Posterior vena cava (tissue), 2 donors: ENCODE data around the gene NDUFA7. TPM values are rescaled to one million over a fixed set of nuclear protein-coding genes. Genes with fewer than 3 reads are reported as not detected.
"Not testable (repeated sequence)": the region's sequence is repeated elsewhere in the genome, so short reads cannot be mapped to it uniquely, and the experiment has no call there.

Experiments
- DNase-seq: peaks from one replicate; pipeline ENCODE4 v3.0.0-alpha.2; 2020; ENCODE audit warnings: low spot score
- intact Hi-C, 2 donors: fragments of 100-400 bp; cut with DNase I; formaldehyde crosslinking; loops; one replicate each; pipeline versions ENCODE4 v1.14.1 to v1.14.2; 2022 to 2023
- total RNA-seq, 2 donors: library from RNA; stranded (reverse); fragmentation: NEBNext Ultra II Directional; extraction: Animal tissue kit (Norgen Biotek cat#: 25700); gene quantifications; one replicate each; pipeline ENCODE4 v1.2.1, GENCODE V29; 2021
- donor health status: DM: yes; HTN: yes; CAD: no.
- donor health status: DM: yes; HTN: yes; CAD: no.

Gene NDUFA7
- total RNA-seq, 2 donors from 2014 or later: 29.8 to 31.2 TPM

GRCh38 chr19:8305798-8306197, 15.4 kb downstream of the NDUFA7 start:
- DNase-seq: peak; percentile 25
- intact Hi-C loops: no loop called here

- DNase-seq: peak; percentile 70
These were observed 16.1 kb downstream of the NDUFA7 start for GRCh38 chr19:8304841-8305621.

GRCh38 chr19:8302734-8303133, 18.4 kb downstream of the NDUFA7 start:
- peak; percentile 44 for DNase-seq
- intact Hi-C loops: no loop called here

More at GRCh38 chr19:8304841-8305621, 16.1 kb downstream of the NDUFA7 start:
- intact Hi-C loops: no loop called here

- DNase-seq: peak; percentile 80
- intact Hi-C loops: no loop called here
These were observed 18.9 kb downstream of the NDUFA7 start for GRCh38 chr19:8302357-8302691.

GRCh38 chr19:8291337-8291736, 29.8 kb downstream of the NDUFA7 start:
- intact Hi-C loops, DNase-seq: not testable (repeated sequence)

- intact Hi-C loops, DNase-seq: not testable (repeated sequence)
These were observed 44.7 kb downstream of the NDUFA7 start for GRCh38 chr19:8276508-8276907.

GRCh38 chr19:8269724-8270123, 51.5 kb downstream of the NDUFA7 start:
- intact Hi-C loops: no loop called here
- DNase-seq: peak; percentile 7

GRCh38 chr19:8265872-8266271, 55.3 kb downstream of the NDUFA7 start:
- intact Hi-C loops: no loop called here
- DNase-seq: no peak

GRCh38 chr19:8264248-8264647, 56.9 kb downstream of the NDUFA7 start:
- peak; percentile 3 for DNase-seq
- intact Hi-C loops: not testable (repeated sequence)

- intact Hi-C loops: no loop called here
- peak; percentile 71 for DNase-seq
These were observed 58.7 kb downstream of the NDUFA7 start for GRCh38 chr19:8262431-8262830.

- DNase-seq: peak; percentile 73
- intact Hi-C loops: no loop called here
These were observed 59.3 kb downstream of the NDUFA7 start for GRCh38 chr19:8261881-8262280.

- DNase-seq: no peak
- intact Hi-C loops: no loop called here
These were observed 59.8 kb downstream of the NDUFA7 start for GRCh38 chr19:8261347-8261746.

Other genes starting within 250 kb of the NDUFA7 start
- not detected for gene FBN3, start 171.8 kb downstream of the NDUFA7 start, total RNA-seq
- 10 to 100 TPM; 23.2 to 28.8 TPM for gene CERS4, start 112.0 kb downstream of the NDUFA7 start, total RNA-seq
- 10 to 100 TPM; 29.2 to 31.6 TPM for gene CD320, start 13.0 kb downstream of the NDUFA7 start, total RNA-seq
- gene RPS28, start 121 bp upstream of the NDUFA7 start, total RNA-seq: 100 to 1,000 TPM; 798 to 911 TPM
- 10 to 100 TPM; 11.0 to 22.5 TPM for gene KANK3, start 21.9 kb upstream of the NDUFA7 start, total RNA-seq
- gene ANGPTL4, start 42.8 kb upstream of the NDUFA7 start, total RNA-seq: 10 to 100 TPM; 10.4 to 95.3 TPM
- gene RAB11B, start 69.0 kb upstream of the NDUFA7 start, total RNA-seq: 10 to 100 TPM; 83.1 to 86.9 TPM
- 10 to 100 TPM; 50.3 to 57.6 TPM for gene MARCHF2, start 91.9 kb upstream of the NDUFA7 start, total RNA-seq
- gene HNRNPM, start 123.6 kb upstream of the NDUFA7 start, total RNA-seq: 100 to 1,000 TPM; 118 to 119 TPM
- 1 to 10 TPM; 1.5 to 2.6 TPM for gene PRAM1, start 181.3 kb upstream of the NDUFA7 start, total RNA-seq
- 10 to 100 TPM; 15.9 to 16.0 TPM for gene ZNF414, start 192.8 kb upstream of the NDUFA7 start, total RNA-seq